Astrocyte (in vitro differentiated cells and primary cell): ENCODE measurements around the gene ZIC1. TPM values are rescaled to one million over a fixed set of nuclear protein-coding genes. Genes with fewer than 3 reads are reported as not detected.

Experiments used
- DNase-seq: peaks from one replicate; pipeline ENCODE4 v3.0.0-alpha.2; 2010; ENCODE audit warnings: low read depth
- FAIRE-seq: peaks from 2 replicates; lab custom pipeline; 2011; peaks lifted over from hg19 to GRCh38; lab: Jason Lieb, UNC
- H2AFZ ChIP-seq: 2 replicates; pipeline ENCODE4 v1.6.0; 2012; ENCODE audit warnings: low read depth, low read length, inconsistent platforms
- H3K27ac ChIP-seq: 2 replicates; pipeline ENCODE4 v1.5.1; 2011; ENCODE audit warnings: low read depth, low read length, inconsistent platforms
- H3K27me3 ChIP-seq: 2 replicates; pipeline ENCODE4 v1.6.0; 2011; ENCODE audit warnings: low read length, inconsistent platforms; ENCODE audit not compliant: insufficient read depth
- H3K36me3 ChIP-seq: 2 replicates; pipeline ENCODE4 v1.5.1; 2011; ENCODE audit warnings: low read length, inconsistent platforms; ENCODE audit not compliant: insufficient read depth
- H3K4me1 ChIP-seq: 2 replicates; pipeline ENCODE4 v1.5.1; 2011; ENCODE audit warnings: low read length, inconsistent platforms; ENCODE audit not compliant: insufficient read depth
- H3K4me2 ChIP-seq: 2 replicates; pipeline ENCODE4 v1.6.0; 2012; ENCODE audit warnings: low read length, inconsistent platforms
- H3K4me3 ChIP-seq: 2 replicates; pipeline ENCODE4 v1.5.1; 2011; ENCODE audit warnings: low read depth, mild to moderate bottlenecking, low read length, inconsistent platforms; ENCODE audit not compliant: insufficient read depth
- H3K79me2 ChIP-seq: 2 replicates; pipeline ENCODE4 v1.6.0; 2012; ENCODE audit warnings: mild to moderate bottlenecking, low read length, inconsistent platforms; ENCODE audit not compliant: insufficient read depth
- H3K9ac ChIP-seq: 2 replicates; pipeline ENCODE4 v1.6.0; 2012; ENCODE audit warnings: mild to moderate bottlenecking, low read length, inconsistent platforms
- H3K9me3 ChIP-seq: 2 replicates; pipeline ENCODE4 v1.5.1; 2012; ENCODE audit warnings: low read depth, mild to moderate bottlenecking, low read length, inconsistent platforms; ENCODE audit not compliant: insufficient read depth
- H4K20me1 ChIP-seq: 2 replicates; pipeline ENCODE4 v1.6.0; 2012; ENCODE audit warnings: low read length, inconsistent platforms; ENCODE audit not compliant: insufficient read depth
- H3K27ac Mint-ChIP-seq: one replicate; pipeline ENCODE4 v1.8.0; 2021; ENCODE audit warnings: mild to moderate bottlenecking, mixed read lengths; ENCODE audit not compliant: unreplicated experiment
- H3K27me3 Mint-ChIP-seq: one replicate; pipeline ENCODE4 v1.8.0; 2021; ENCODE audit warnings: low read depth, mixed read lengths; ENCODE audit not compliant: unreplicated experiment
- H3K36me3 Mint-ChIP-seq: one replicate; pipeline ENCODE4 v1.8.0; 2021; ENCODE audit warnings: low read depth, mixed read lengths; ENCODE audit not compliant: unreplicated experiment
- H3K4me1 Mint-ChIP-seq: one replicate; pipeline ENCODE4 v1.8.0; 2021; ENCODE audit warnings: low read depth, mixed read lengths; ENCODE audit not compliant: unreplicated experiment
- H3K4me3 Mint-ChIP-seq: one replicate; pipeline ENCODE4 v1.8.0; 2021; ENCODE audit warnings: mild to moderate bottlenecking, moderate library complexity, mixed read lengths; ENCODE audit not compliant: unreplicated experiment
- H3K9me3 Mint-ChIP-seq: one replicate; pipeline ENCODE4 v1.8.0; 2021; ENCODE audit warnings: mild to moderate bottlenecking, mixed read lengths; ENCODE audit not compliant: unreplicated experiment
- CTCF ChIP-seq: IDR thresholded peaks from 2 replicates; pipeline ENCODE4 v1.5.1; 2011; ENCODE audit warnings: low read depth, mild to moderate bottlenecking, inconsistent platforms, low read length, moderate library complexity; ENCODE audit not compliant: insufficient read depth
- EZH2 ChIP-seq: IDR thresholded peaks from 2 replicates; pipeline ENCODE4 v1.6.1; 2012; ENCODE audit warnings: mild to moderate bottlenecking, low read length, inconsistent platforms; ENCODE audit not compliant: insufficient read depth
- total RNA-seq: library from RNA; stranded (reverse); gene quantifications from 2 replicates; pipeline ENCODE4 v1.2.1, GENCODE V29; 2021

Gene ZIC1
- total RNA-seq, 1 donor from 2014 or later: 0.30 TPM

GRCh38 chr3:147364771-147365170, 44.4 kb upstream of the ZIC1 start:
- no peaks in the 10 kb centered on the region for H3K79me2 ChIP-seq
- H4K20me1 ChIP-seq: no peaks in the 10 kb centered on the region
- TF ChIP-seq EZH2 (no peak), CTCF (no peak)
- Mint-ChIP-seq H3K27ac (no peak overlapping the region), H3K4me1 (no peaks in the 10 kb centered on the region), H3K4me3 (no peak overlapping the region), H3K27me3 (peaks cover 91% of the 10 kb centered on the region), H3K36me3 (no peaks in the 10 kb centered on the region), H3K9me3 (peaks cover 8% of the 10 kb centered on the region)
- no peak for FAIRE-seq
- H3K36me3 ChIP-seq: no peaks in the 10 kb centered on the region
- no peak overlapping the region for H3K4me2 ChIP-seq
- H3K4me3 ChIP-seq: no peak overlapping the region
- no peaks in the 10 kb centered on the region for H3K4me1 ChIP-seq
- H2AFZ ChIP-seq: no peak overlapping the region
- no peak overlapping the region for H3K9ac ChIP-seq
- H3K27ac ChIP-seq: no peak overlapping the region
- DNase-seq: no peak
- H3K9me3 ChIP-seq: no peaks in the 10 kb centered on the region
- H3K27me3 ChIP-seq: peaks cover 67% of the 10 kb centered on the region

- H3K4me1 Mint-ChIP-seq: no peaks in the 10 kb centered on the region
- Histone ChIP-seq H3K27me3 (peaks cover 67% of the 10 kb centered on the region), H3K4me1 (no peaks in the 10 kb centered on the region)
Observed at GRCh38 chr3:147365196-147366115, 43.7 kb upstream of the ZIC1 start.

More at GRCh38 chr3:147365196-147366115, 43.7 kb upstream of the ZIC1 start:
- Histone ChIP-seq H3K79me2 (no peaks in the 10 kb centered on the region), H2AFZ (no peak overlapping the region), H4K20me1 (no peaks in the 10 kb centered on the region), H3K9me3 (no peaks in the 10 kb centered on the region), H3K4me2 (no peak overlapping the region), H3K36me3 (no peaks in the 10 kb centered on the region), H3K27ac (no peak overlapping the region), H3K4me3 (no peak overlapping the region), H3K9ac (no peak overlapping the region)
- Mint-ChIP-seq H3K27ac (no peak overlapping the region), H3K4me3 (no peak overlapping the region), H3K36me3 (no peaks in the 10 kb centered on the region), H3K27me3 (peaks cover 90% of the 10 kb centered on the region), H3K9me3 (peaks cover 8% of the 10 kb centered on the region)
- no peak for FAIRE-seq
- DNase-seq: no peak
- TF ChIP-seq CTCF: no peak
